ENCODE results near the gene SPIN2A. TPM values are rescaled to one million over a fixed set of nuclear protein-coding genes. Genes with fewer than 3 reads are reported as not detected.
"Not testable (repeated sequence)": the region's sequence is repeated elsewhere in the genome, so short reads cannot be mapped to it uniquely, and the experiment has no call there.

SPIN2A gene
- total and polyA plus RNA-seq, 2 donors (not counting 1 experiment from before 2014, with no cell fraction given): 1.4 to 3.3 TPM

- no peak overlapping the region for H3K27ac Mint-ChIP-seq
- Histone ChIP-seq H3K9me3 (ENCODE audit: control extremely low read depth in 1 of 3, control insufficient read depth in 2 of 3, insufficient read depth in 1 of 3, low read length in 2 of 3) (no peaks in the 10 kb centered on the region), H2AFZ (ENCODE audit: insufficient read depth, low read depth, low read length, poor library complexity, severe bottlenecking) (no peak overlapping the region), H3K79me2 (ENCODE audit: control insufficient read depth, insufficient read depth, low read length) (no peaks in the 10 kb centered on the region), H3K9ac (ENCODE audit: low read length) (no peak overlapping the region), H3K4me1 (ENCODE audit: control insufficient read depth in 2 of 2, insufficient read depth in 2 of 2, low read length in 2 of 2) (no peaks in the 10 kb centered on the region), H4K20me1 (ENCODE audit: control insufficient read depth, insufficient read depth, low read length, poor library complexity, severe bottlenecking) (no peaks in the 10 kb centered on the region), H3K4me3 (ENCODE audit: control extremely low read depth in 1 of 5, extremely low read depth in 1 of 5, insufficient read depth in 1 of 5, low read depth in 2 of 5, low read length in 4 of 5) (no peak overlapping the region), H3K36me3 (replicated peaks in 1 of 2; ENCODE audit: control extremely low read depth in 1 of 2, control insufficient read depth in 1 of 2, extremely low read depth in 1 of 2, insufficient read depth in 2 of 2, low read length in 1 of 2) (no peaks in the 10 kb centered on the region), H3K27me3 (replicated peaks in 1 of 4; ENCODE audit: control extremely low read depth in 1 of 4, control insufficient read depth in 3 of 4, insufficient read depth in 4 of 4, low read length in 3 of 4) (no peaks in the 10 kb centered on the region), H3K4me2 (replicated peaks; ENCODE audit: low read depth, low read length, poor library complexity, severe bottlenecking) (no peak overlapping the region), H3K27ac (ENCODE audit: low read length in 2 of 2) (no peak overlapping the region)
- TF ChIP-seq CTCF (IDR thresholded peaks at IDR 0.05) (no peak), EZH2 (IDR thresholded peaks at IDR 0.05; ENCODE audit: borderline replicate concordance, insufficient read depth, low read depth, low read length, poor library complexity, severe bottlenecking) (no peak)
- WGBS (ENCODE audit: insufficient coverage): no CpG with 5 or more reads among the region's 4 CpGs
- POLR2A ChIA-PET: no interaction called here
- ATAC-seq (ENCODE audit: low read depth): no peak
- peaks cover 7% of the 10 kb centered on the region for H3K4me1 Mint-ChIP-seq
- no peak overlapping the region for H3K4me3 Mint-ChIP-seq
- no peak for DNase-seq
- intact Hi-C loops (cut with micrococcal nuclease): no loop called here
- CTCF ChIA-PET: no interaction called here
- H3K27me3 Mint-ChIP-seq: no peaks in the 10 kb centered on the region
- no peaks in the 10 kb centered on the region for H3K9me3 Mint-ChIP-seq (ENCODE audit: insufficient read depth)
Observed at GRCh38 chrX:57138674-57139073, 1.5 kb upstream of the SPIN2A start.

GRCh38 chrX:57137501-57137900, 304 bp upstream of the SPIN2A start:
- no peak overlapping the region for H3K27ac ChIP-seq (ENCODE audit: low read length in 2 of 2)
- no peaks in the 10 kb centered on the region for H3K27me3 ChIP-seq (replicated peaks in 1 of 4; ENCODE audit: control extremely low read depth in 1 of 4, control insufficient read depth in 3 of 4, insufficient read depth in 4 of 4, low read length in 3 of 4)
- no peak for DNase-seq
- H3K4me2 ChIP-seq (replicated peaks; ENCODE audit: low read depth, low read length, poor library complexity, severe bottlenecking): no peak overlapping the region
- H3K27me3 Mint-ChIP-seq: no peaks in the 10 kb centered on the region
- no peaks in the 10 kb centered on the region for H3K79me2 ChIP-seq (ENCODE audit: control insufficient read depth, insufficient read depth, low read length)
- H3K27ac Mint-ChIP-seq: no peak overlapping the region
- H2AFZ ChIP-seq (ENCODE audit: insufficient read depth, low read depth, low read length, poor library complexity, severe bottlenecking): no peak overlapping the region
- whole genome bisulfite sequencing (ENCODE audit: insufficient coverage): no CpG with 5 or more reads among the region's 1 CpG
- H3K9ac ChIP-seq (ENCODE audit: low read length): no peak overlapping the region
- intact Hi-C loops (cut with micrococcal nuclease): no loop called here
- ATAC-seq (ENCODE audit: low read depth): no peak
- H3K4me1 ChIP-seq (ENCODE audit: control insufficient read depth in 2 of 2, insufficient read depth in 2 of 2, low read length in 2 of 2): no peaks in the 10 kb centered on the region
- H3K36me3 ChIP-seq (replicated peaks in 1 of 2; ENCODE audit: control extremely low read depth in 1 of 2, control insufficient read depth in 1 of 2, extremely low read depth in 1 of 2, insufficient read depth in 2 of 2, low read length in 1 of 2): no peaks in the 10 kb centered on the region
- no peaks in the 10 kb centered on the region for H4K20me1 ChIP-seq (ENCODE audit: control insufficient read depth, insufficient read depth, low read length, poor library complexity, severe bottlenecking)
- no peaks in the 10 kb centered on the region for H3K9me3 ChIP-seq (ENCODE audit: control extremely low read depth in 1 of 3, control insufficient read depth in 2 of 3, insufficient read depth in 1 of 3, low read length in 2 of 3)
- ChIA-PET CTCF (no interaction called here), POLR2A (no interaction called here)
- H3K4me3 Mint-ChIP-seq: no peak overlapping the region
- no peaks in the 10 kb centered on the region for H3K9me3 Mint-ChIP-seq (ENCODE audit: insufficient read depth)
- no peak overlapping the region for H3K4me3 ChIP-seq (ENCODE audit: control extremely low read depth in 1 of 5, extremely low read depth in 1 of 5, insufficient read depth in 1 of 5, low read depth in 2 of 5, low read length in 4 of 5)
- H3K4me1 Mint-ChIP-seq: peaks cover 7% of the 10 kb centered on the region
- TF ChIP-seq EZH2 (IDR thresholded peaks at IDR 0.05; ENCODE audit: borderline replicate concordance, insufficient read depth, low read depth, low read length, poor library complexity, severe bottlenecking) (no peak), CTCF (IDR thresholded peaks at IDR 0.05) (no peak)

- DNase-seq; H3K79me2 ChIP-seq (ENCODE audit: control insufficient read depth, insufficient read depth, low read length); H3K27ac ChIP-seq (ENCODE audit: low read length in 2 of 2); H3K4me2 ChIP-seq (replicated peaks; ENCODE audit: low read depth, low read length, poor library complexity, severe bottlenecking); ATAC-seq (ENCODE audit: low read depth); H3K4me3 Mint-ChIP-seq; POLR2A ChIA-PET; H3K9ac ChIP-seq (ENCODE audit: low read length); CTCF ChIA-PET; H2AFZ ChIP-seq (ENCODE audit: insufficient read depth, low read depth, low read length, poor library complexity, severe bottlenecking); H3K9me3 ChIP-seq (ENCODE audit: control extremely low read depth in 1 of 3, control insufficient read depth in 2 of 3, insufficient read depth in 1 of 3, low read length in 2 of 3); H3K4me1 ChIP-seq (ENCODE audit: control insufficient read depth in 2 of 2, insufficient read depth in 2 of 2, low read length in 2 of 2); H4K20me1 ChIP-seq (ENCODE audit: control insufficient read depth, insufficient read depth, low read length, poor library complexity, severe bottlenecking); intact Hi-C loops (cut with micrococcal nuclease); H3K27me3 Mint-ChIP-seq; H3K36me3 ChIP-seq (replicated peaks in 1 of 2; ENCODE audit: control extremely low read depth in 1 of 2, control insufficient read depth in 1 of 2, extremely low read depth in 1 of 2, insufficient read depth in 2 of 2, low read length in 1 of 2); H3K4me3 ChIP-seq (ENCODE audit: control extremely low read depth in 1 of 5, extremely low read depth in 1 of 5, insufficient read depth in 1 of 5, low read depth in 2 of 5, low read length in 4 of 5); H3K9me3 Mint-ChIP-seq (ENCODE audit: insufficient read depth); H3K4me1 Mint-ChIP-seq; H3K27ac Mint-ChIP-seq; H3K27me3 ChIP-seq (replicated peaks in 1 of 4; ENCODE audit: control extremely low read depth in 1 of 4, control insufficient read depth in 3 of 4, insufficient read depth in 4 of 4, low read length in 3 of 4): not testable (repeated sequence)
- WGBS (ENCODE audit: insufficient coverage): 100% methylated on average over 1 of the region's 3 CpGs
Observed at GRCh38 chrX:57136589-57136988, 608 bp downstream of the SPIN2A start.
